ENCODE data around the gene PIMREG.

PIMREG gene

GRCh38 chr17:6498901-6499540 lies 54.8 kb downstream of the PIMREG start:
- DNase-seq (ENCODE audit: low read depth) = no peak
